ENCODE data around the gene POFUT1.

POFUT1 gene

GRCh38 chr20:32208499-32209154 is 947 bp downstream of the POFUT1 start:
- no peak for DNase-seq

- DNase-seq: no peak
These were observed 2.3 kb downstream of the POFUT1 start for GRCh38 chr20:32209850-32210605.

- DNase-seq: no peak
These were observed 6.2 kb downstream of the POFUT1 start for GRCh38 chr20:32213870-32214269.

GRCh38 chr20:32215147-32215546 is 7.5 kb downstream of the POFUT1 start:
- DNase-seq: no peak

- DNase-seq: no peak
These were observed 8.0 kb downstream of the POFUT1 start for GRCh38 chr20:32215729-32216128.

- no peak for DNase-seq
These were observed 8.8 kb downstream of the POFUT1 start for GRCh38 chr20:32216179-32217142.

GRCh38 chr20:32218156-32218900 is 10.6 kb downstream of the POFUT1 start:
- no peak for DNase-seq

GRCh38 chr20:32224463-32224862 is 16.8 kb downstream of the POFUT1 start:
- no peak for DNase-seq

- DNase-seq: no peak
These were observed 18.7 kb downstream of the POFUT1 start for GRCh38 chr20:32226391-32226790.

GRCh38 chr20:32227306-32227705 is 19.6 kb downstream of the POFUT1 start:
- DNase-seq: no peak

- no peak for DNase-seq
These were observed 20.3 kb downstream of the POFUT1 start for GRCh38 chr20:32227744-32228688.

- DNase-seq: no peak
These were observed 21.6 kb downstream of the POFUT1 start for GRCh38 chr20:32229251-32229747.

GRCh38 chr20:32230707-32231106 is 23.0 kb downstream of the POFUT1 start:
- no peak for DNase-seq

GRCh38 chr20:32231245-32231644 is 23.6 kb downstream of the POFUT1 start:
- no peak for DNase-seq

- DNase-seq: peak; percentile 31
These were observed 24.2 kb downstream of the POFUT1 start for GRCh38 chr20:32231847-32232246.

- no peak for DNase-seq
These were observed 24.7 kb downstream of the POFUT1 start for GRCh38 chr20:32232326-32232886.

GRCh38 chr20:32233286-32233685 is 25.6 kb downstream of the POFUT1 start:
- no peak for DNase-seq

- DNase-seq: no peak
These were observed 26.6 kb downstream of the POFUT1 start for GRCh38 chr20:32234135-32234808.

GRCh38 chr20:32235331-32236047 is 27.8 kb downstream of the POFUT1 start:
- DNase-seq: no peak

Measured in CD4-positive, alpha-beta T cell treated with Interferon gamma for 1 hour (primary cell).